ENCODE data around the gene MINDY4.

The MINDY4 gene

DNA sequence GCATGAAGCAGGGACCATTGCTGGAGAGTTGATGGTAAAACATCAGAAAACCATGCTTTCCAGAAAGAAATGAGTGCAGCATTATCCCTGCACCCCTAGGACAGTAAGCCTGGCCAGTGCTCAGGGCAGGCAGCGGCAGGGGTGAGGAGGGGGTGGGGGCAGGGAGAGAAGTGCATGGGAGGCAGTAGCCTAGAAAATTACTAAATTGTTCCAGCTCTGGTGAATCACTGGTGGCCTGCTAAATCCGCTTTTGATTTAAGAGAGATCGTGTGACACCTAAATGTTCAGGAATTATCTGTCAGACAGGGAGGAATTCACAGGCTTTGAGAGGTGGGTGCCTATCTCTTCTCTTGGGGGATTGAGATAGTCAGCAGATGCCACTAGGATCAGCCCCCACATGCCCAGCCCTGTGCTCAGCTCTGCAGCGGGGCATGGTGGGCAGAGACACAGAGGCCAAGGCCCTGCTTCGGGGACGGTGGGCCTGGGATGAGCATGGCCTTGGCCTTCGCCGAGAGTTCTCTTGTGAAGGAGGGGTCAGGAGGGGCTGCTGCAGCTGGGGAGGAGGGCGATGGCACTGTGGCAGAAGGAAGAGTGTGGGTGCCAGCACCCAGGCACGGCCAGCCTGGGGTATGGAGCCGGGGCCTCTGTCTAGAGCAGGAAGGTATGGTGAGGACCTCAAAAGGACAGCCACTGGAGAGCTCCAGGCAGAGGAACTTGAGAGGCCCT lies 135.5 kb downstream of the MINDY4 start:
- DNase-seq = no peak

DNA sequence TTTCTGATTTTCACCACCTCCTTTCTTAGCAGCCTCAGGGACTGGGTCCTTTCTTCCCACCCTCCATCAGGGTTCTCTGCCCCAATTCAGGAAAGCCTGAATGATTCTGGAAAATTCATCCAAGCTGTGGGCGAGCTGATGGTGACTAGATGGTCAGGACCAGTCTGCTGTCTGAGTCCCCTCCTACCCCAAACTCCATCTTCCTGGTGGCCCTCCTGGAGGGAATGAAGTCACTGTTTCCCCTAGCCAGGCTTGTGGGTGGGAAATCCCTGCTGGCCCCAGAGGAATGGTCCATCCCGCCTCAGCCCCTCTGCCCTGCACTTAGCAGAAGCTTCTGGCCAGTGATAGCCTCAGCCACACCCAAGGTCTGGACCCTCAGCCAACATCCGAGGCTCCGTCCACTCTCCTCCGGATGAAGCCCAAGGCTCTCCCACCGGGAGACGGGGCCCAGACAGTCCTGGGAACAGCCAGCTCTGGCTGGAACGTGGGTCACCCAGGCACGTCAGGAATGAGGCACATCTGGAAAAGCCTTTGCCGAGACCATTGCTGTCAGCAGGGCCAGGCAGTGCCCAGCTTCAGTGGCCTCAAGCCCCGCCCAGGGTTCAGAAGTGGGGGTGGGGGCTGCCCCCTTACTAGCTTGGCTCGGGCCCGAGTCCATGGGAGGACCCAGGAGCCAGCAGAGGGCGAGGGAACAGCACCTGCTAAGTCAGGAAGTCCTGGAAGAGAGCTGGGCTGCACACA lies 136.5 kb downstream of the MINDY4 start:
- no peak for DNase-seq

DNA sequence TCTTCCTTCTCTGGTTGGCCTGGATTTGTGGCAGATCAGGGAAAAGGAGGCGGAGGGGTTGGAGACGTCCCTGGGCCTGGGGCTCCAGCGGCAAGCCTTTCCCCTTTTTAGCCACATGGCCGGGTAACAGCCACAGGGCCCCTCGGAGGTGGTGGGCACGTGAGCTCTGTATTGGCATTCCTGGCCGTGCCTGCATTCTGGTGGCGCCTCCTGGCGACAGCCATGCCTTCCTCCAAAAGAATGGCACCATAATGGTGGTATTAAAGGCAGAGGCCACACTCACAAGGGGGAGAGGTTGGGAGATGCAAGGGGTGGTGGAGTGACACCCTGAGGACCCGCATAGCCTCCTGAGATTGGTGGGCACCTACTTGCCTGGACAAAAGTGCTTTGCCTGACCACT lies 137.5 kb downstream of the MINDY4 start:
- DNase-seq = no peak

GRCh38 chr7:30909431-30909830 lies 138.2 kb downstream of the MINDY4 start:
- no peak for DNase-seq

GRCh38 chr7:30910411-30911073 lies 139.3 kb downstream of the MINDY4 start:
- DNase-seq = no peak

DNA sequence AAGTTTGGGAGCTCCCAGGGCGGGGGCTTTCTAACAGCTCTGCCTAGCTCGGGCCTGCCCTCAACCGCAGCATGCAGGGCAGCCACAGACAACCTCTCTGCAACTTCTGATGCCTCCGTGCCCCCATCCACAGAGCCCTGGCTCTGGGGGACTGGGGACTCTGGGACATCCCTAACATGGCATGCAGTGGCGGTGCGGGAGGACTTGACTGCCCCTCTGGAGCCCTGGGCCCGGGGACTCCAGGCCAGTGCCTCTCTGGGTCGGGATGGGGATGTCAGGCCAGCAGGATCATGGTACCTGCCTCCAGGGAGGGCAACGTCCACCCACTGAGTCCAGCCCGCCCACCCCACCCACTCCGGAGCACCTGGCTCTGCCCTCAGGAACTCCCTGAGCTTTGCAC lies 139.9 kb downstream of the MINDY4 start:
- no peak for DNase-seq

GRCh38 chr7:30911561-30911969 lies 140.3 kb downstream of the MINDY4 start, which contains the start of gene AQP1:
AQP1 (plus strand) TSS chr7:30911853; CDS start chr7:30911910, 57 bp downstream.
- DNase-seq = no peak

DNA sequence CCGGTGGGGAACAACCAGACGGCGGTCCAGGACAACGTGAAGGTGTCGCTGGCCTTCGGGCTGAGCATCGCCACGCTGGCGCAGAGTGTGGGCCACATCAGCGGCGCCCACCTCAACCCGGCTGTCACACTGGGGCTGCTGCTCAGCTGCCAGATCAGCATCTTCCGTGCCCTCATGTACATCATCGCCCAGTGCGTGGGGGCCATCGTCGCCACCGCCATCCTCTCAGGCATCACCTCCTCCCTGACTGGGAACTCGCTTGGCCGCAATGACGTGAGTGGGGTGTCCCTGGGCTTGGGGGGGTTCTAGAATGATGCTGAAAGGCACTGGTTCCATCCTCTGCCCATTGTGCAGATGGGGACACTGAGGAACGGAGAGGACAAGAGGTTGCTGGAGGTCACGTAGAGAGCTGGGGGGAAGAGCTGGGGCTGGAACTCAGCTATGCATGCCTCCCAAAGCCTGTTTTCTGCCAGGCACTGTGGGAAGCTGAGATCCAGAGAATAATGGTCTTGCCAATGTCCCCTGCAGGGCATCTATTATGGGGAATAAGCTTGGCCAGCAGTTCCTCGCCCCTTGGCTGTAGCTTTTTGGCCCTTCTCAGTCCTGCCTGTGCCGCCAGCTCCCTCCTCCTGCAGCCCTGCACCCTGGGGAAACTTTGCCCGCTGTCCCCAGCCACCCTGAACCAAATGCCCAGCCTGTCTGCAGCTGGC lies 141.0 kb downstream of the MINDY4 start:
- no peak for DNase-seq

- DNase-seq = no peak
Observed at GRCh38 chr7:30912731-30912985, 141.4 kb downstream of the MINDY4 start.

DNA sequence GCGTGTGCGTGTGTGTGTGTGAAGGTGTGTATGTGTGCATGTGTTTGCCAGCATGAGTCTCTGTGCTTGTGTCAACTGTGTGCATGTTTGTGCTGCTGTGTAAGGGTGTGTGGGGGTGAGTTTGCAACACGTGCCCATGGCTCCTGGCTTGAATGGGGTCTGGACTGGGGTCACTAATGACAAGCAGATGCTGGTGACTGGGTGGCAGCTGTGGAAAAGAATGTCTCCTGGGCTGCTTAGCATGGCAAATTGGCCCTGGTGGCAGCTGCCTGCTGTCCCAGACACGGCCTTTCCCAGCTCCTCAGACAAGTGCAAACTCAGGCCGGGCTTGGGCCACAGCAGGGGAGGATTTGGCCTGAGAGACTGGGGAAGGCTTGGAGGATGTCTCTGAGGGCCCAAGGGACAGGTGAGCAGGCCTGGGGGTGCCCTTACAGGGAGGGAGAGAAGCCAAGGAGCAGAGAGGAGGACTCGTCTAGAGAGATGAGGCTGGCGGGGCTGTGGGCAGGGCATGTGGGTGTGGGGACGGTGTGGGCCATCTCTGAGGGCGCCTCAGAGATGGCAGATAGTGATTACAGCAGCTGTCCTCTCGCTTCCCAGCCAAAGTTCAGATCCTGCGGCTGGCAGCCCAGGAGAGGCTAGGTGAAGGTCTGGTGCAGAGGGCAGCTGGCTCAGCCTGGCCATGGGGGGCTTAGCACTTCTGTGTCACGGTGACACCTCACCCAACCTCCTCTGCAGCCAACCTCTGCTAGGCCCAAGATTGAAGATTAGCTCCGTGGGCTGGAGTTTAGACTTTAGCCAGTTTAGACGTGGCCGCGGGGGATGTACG lies 142.0 kb downstream of the MINDY4 start:
- DNase-seq = no peak

DNA sequence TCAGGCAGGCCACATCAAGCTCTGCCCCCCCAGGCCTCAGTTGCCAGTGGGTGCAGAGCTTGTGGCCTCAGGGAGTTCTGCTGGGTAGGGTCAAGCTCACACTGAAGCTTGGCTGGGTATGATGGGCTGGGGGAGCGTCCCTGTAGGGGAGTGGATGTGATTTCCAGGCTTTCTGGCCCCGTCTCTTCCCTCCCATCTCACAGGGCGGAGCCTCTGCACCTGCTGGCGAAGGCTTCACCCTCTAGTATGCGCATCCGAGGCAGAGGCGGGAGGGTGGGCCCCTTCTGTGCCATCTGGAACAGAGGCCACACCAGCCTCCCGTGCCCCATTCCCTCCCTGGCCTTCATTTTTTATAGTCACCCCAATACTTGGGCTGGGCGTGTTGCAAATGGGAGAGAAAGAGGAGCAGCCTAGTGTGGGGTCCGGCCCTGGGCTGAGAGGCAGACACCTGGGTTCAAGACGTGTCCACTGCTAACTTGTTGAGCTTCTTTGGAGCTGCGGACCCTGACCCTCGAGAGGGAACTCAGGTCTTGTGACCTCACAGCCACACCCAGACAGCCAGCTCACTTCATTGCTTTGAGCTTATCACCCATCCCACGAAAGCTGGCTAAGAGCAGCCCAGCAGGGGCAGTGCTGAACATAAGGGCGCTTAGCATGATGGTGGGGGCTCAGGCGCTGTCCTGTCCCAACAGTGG lies 142.8 kb downstream of the MINDY4 start:
- no peak for DNase-seq

DNA sequence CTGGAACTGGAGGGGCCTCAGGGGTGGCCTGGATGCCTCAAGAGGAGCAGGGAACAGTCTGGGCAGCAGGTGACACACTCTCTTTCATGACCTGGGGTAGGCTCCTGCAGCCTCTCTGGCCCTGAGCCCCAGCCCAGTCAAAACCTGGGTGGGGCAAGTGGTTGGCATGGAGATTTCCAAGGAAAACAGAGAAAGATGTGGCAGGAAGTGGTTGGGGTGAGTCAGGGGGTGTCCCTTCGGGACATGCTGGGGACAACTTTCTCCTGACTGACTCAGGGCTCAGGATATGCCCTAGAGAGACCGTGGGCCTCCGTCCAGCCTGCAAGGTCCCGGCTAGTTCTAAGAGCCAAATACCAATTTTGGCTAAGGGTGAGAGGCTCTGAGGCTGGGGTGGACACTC lies 143.4 kb downstream of the MINDY4 start:
- DNase-seq = no peak

DNA sequence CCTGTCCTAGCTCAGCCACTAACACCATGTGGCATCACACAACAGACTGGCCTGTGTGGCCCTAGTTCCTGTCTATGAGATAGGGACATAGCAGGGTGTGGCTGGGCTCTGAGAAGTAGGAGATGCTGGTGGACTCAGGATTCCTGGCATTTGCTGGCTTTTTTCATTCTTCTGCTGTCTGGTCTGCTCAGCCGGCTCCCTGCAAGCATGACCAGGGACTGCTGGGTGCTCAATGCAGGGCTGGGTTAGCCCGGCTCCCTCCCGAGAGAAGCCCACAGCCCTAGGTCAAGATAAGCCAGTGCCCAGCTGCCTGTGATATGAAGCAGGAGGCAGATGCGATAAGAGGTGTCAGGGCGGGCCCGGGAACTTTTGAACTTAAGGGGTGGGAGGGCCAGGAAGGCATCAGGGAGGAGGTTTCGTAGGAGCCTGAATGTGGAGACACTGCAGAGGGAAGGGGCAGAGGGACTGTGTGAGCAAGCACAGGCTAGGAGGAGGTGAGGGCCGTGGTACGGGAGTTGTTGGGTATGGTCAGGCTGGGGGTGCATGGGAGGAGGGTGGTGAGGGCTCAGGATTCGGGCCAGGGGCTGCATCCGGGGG lies 143.9 kb downstream of the MINDY4 start:
- DNase-seq = no peak

DNA sequence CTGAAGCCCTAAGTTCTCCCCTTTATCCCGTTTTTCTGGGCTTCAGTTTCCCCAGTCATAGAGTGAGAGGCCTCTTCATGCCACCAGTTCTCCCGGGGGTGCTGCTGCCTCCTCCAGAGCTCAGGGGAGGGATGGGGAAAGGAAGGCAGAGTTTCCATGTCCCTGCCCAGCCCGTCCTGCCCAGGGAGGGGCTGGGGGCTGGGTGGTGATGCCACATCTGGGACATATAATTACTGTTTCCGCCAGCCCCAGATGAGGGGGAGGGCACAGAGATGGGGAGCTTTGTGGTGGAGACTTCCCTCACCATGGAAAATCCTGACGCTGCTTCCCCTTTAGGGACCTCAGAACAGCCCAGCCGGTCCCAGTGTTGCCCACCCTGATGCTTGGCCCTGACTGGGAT lies 144.5 kb downstream of the MINDY4 start:
- no peak for DNase-seq

DNA sequence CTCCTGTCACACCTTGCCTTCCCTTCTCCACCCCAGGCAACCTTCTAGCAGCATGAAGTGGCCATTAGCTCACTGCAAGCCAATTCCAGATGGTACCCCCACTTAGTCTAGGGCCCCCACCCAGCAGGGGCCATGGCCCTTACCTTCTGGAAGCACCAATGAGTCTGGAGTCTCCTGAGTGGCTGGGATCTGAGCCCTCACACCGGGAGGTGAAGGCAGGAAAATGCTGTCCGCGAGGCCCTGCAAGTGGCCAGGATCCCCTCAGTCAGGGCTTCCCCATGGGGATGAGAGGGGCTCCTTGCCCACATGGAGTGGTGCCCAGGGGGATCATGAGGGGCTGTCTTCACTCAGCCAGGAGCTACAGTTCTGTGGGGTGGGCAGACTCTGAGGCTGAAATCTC lies 145.0 kb downstream of the MINDY4 start:
- no peak for DNase-seq

- DNase-seq = no peak
Observed at GRCh38 chr7:30916767-30917166, 145.6 kb downstream of the MINDY4 start.

DNA sequence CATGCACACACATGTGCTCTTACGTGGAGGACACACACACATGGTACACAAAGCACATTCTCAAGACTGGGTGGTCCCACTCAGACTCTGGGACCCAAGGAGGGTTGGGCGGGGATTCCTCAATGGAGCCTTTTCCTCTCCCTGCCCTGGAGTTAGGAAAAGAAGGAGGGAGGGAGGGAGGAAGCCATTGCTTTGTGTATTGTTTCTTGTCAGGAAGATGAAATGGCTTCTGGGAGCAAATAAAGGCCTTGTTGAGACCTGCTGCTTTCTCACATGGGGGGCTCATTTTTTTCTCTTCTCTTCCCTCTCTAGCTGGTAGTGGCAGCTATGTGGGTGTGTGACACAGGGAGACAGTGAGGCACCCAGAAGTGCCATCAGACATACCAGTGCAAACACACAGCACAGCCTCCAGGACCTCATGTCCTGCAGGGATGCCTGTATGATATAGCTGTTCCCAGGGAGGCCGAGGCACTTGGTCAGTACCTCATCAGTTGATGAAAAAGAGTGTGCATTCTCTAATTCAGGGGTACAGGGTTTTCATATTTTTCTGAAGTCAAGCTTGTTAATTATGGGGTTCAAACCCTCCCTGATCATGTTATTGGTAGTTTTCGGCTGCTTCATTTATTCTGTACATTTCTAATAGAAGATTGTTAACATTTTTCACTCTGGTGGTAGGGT lies 146.1 kb downstream of the MINDY4 start:
- no peak for DNase-seq

DNA sequence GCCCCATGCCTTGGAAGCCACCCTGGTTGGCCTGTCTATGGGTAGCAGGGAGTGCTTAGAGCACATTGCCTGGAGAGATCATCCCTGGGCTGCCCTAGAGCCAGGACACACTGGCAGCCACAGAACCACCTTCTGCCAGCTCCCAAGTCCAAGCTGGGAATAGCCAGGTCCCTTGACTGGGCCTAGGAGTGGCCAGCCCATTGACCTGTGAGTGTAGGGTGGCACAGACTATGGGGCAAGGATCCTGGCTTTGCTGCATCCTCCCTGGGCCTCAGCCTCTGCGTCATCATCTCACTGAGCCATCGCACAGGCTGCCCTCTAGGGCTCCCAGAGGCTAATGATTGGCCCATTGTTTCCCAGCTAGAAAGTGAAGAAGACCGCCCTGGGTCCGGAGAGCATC lies 147.5 kb downstream of the MINDY4 start:
- DNase-seq = no peak

GRCh38 chr7:30920021-30920583 lies 148.9 kb downstream of the MINDY4 start:
- DNase-seq = no peak
